CD8-positive, alpha-beta memory T cell (primary cell): Measurements from ENCODE around the gene NCS1. TPM values are rescaled to one million over a fixed set of nuclear protein-coding genes. Genes with fewer than 3 reads are reported as not detected.

Source experiments
- CTCF ChIA-PET: fragments of 350-600 bp; sonication (Branson Sonifier 250); formaldehyde crosslinking; loops from one replicate; lab custom pipeline; 2021; ENCODE audit warnings: antibody characterized with exemption; lab: Charles Lee
- POLR2A ChIA-PET: fragments of 350-600 bp; sonication (Branson Sonifier 250); formaldehyde crosslinking; loops from one replicate; lab custom pipeline; 2021; ENCODE audit warnings: antibody characterized with exemption; lab: Charles Lee
- DNase-seq, 5 donors: peaks; one replicate each; pipeline versions ENCODE4 v3.0.0 to v3.0.0-alpha.2; 2020 to 2022; ENCODE audit warnings: mixed read lengths in 1 of 5
- H3K27ac ChIP-seq: one replicate; pipeline ENCODE4 v1.7.0; 2013; ENCODE audit warnings: low read depth, mild to moderate bottlenecking, low read length, moderate library complexity
- H3K27me3 ChIP-seq: 2 replicates; pipeline ENCODE4 v1.7.0; 2013; ENCODE audit warnings: low read length, mild to moderate bottlenecking; ENCODE audit not compliant: insufficient read depth, poor library complexity, severe bottlenecking
- H3K36me3 ChIP-seq: 2 replicates; pipeline ENCODE4 v1.7.0; 2013; ENCODE audit warnings: mild to moderate bottlenecking, low read length, moderate library complexity; ENCODE audit not compliant: insufficient read depth
- H3K4me1 ChIP-seq: 2 replicates; pipeline ENCODE4 v1.7.0; 2013; ENCODE audit warnings: mild to moderate bottlenecking, low read length, moderate library complexity; ENCODE audit not compliant: insufficient read depth
- H3K4me3 ChIP-seq: 2 replicates; pipeline ENCODE4 v1.7.0; 2013; ENCODE audit warnings: mild to moderate bottlenecking, low read length
- H3K9me3 ChIP-seq: 2 replicates; pipeline ENCODE4 v1.7.0; 2013; ENCODE audit warnings: mild to moderate bottlenecking, low read length
- H3K27ac Mint-ChIP-seq, 8 donors: one replicate each; pipeline ENCODE4 v1.8.0; 2020 to 2021; ENCODE audit warnings: mixed read lengths in 8 of 8, mild to moderate bottlenecking in 6 of 8, inconsistent platforms in 3 of 8, moderate library complexity in 3 of 8
- H3K27me3 Mint-ChIP-seq, 2 donors: one replicate each; pipeline ENCODE4 v1.8.0; 2020 to 2021; ENCODE audit warnings: mixed read lengths in 2 of 2, mild to moderate bottlenecking in 1 of 2, moderate library complexity in 1 of 2
- H3K36me3 Mint-ChIP-seq, 3 donors: one replicate each; pipeline ENCODE4 v1.8.0; 2020 to 2021; ENCODE audit warnings: mixed read lengths in 3 of 3, inconsistent platforms in 1 of 3, mild to moderate bottlenecking in 1 of 3
- H3K4me1 Mint-ChIP-seq, 3 donors: one replicate each; pipeline ENCODE4 v1.8.0; 2020 to 2021; ENCODE audit warnings: mixed read lengths in 3 of 3, inconsistent platforms in 1 of 3, mild to moderate bottlenecking in 1 of 3
- H3K4me3 Mint-ChIP-seq, 7 donors: one replicate each; pipeline ENCODE4 v1.8.0; 2020 to 2021; ENCODE audit warnings: mixed read lengths in 7 of 7, mild to moderate bottlenecking in 6 of 7, moderate library complexity in 4 of 7, inconsistent platforms in 2 of 7
- H3K9me3 Mint-ChIP-seq, 5 donors: one replicate each; pipeline ENCODE4 v1.8.0; 2020 to 2022; ENCODE audit warnings: mixed read lengths in 5 of 5, mild to moderate bottlenecking in 3 of 5, moderate library complexity in 2 of 5, inconsistent platforms in 1 of 5
- polyA plus RNA-seq: library from polyadenylated mRNA; unstranded; fragments of 300-500 nt; fragmentation: Illumina TruSeq; gene quantifications from one replicate; pipeline ENCODE4 v1.2.3, GENCODE V29; 2021
- total RNA-seq, 2 experiments: library from RNA; stranded (reverse); gene quantifications; one replicate each; pipeline ENCODE4 v1.2.3, GENCODE V29; 2021

Gene NCS1
- total and polyA plus RNA-seq, 3 experiments from 2014 or later: 0.54 to 24.3 (median 23.6) TPM

DNA sequence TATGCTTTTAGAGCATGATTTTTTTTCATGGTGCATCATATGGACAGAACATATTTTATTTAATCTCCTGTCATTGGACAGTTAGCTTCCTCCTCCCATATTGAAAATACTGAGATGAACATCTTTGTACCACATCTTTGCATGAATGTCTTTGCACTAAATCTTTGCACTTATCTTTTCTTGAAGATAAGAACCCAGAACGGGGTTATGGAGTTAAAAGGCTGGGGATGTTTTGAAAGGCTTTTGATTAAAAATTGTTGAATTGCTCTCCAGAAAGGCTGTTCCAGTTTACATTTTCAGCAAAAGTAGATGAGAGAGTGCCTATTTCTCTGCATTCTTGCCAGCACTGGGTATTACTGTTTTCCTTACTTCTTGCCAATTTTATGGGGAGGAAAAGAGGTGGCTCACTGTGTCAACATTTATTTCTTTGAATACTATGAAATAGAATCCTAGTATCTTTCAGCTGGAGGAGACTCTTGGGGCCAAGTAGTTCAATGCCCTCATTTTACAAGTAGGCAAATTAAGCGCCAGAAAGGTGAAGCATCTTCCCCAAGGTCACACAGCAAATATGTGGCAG, 7.2 kb downstream of the NCS1 start:
- H3K4me3 Mint-ChIP-seq: no peak overlapping the region
- no peaks in the 10 kb centered on the region for H3K36me3 Mint-ChIP-seq
- H3K9me3 Mint-ChIP-seq: no peaks in the 10 kb centered on the region
- H3K4me3 ChIP-seq: no peak overlapping the region
- H3K36me3 ChIP-seq: no peaks in the 10 kb centered on the region
- H3K4me1 Mint-ChIP-seq: no peaks in the 10 kb centered on the region
- no peaks in the 10 kb centered on the region for H3K27me3 ChIP-seq
- CTCF ChIA-PET: no interaction called here
- no peak for DNase-seq
- no peaks in the 10 kb centered on the region for H3K9me3 ChIP-seq
- H3K27ac Mint-ChIP-seq: peak overlapping the region in 1 of 8 donors; percentile 36
- POLR2A ChIA-PET: no interaction called here
- H3K27me3 Mint-ChIP-seq: peaks cover 0 to 4% of the 10 kb centered on the region in 2 donors
- no peak overlapping the region for H3K27ac ChIP-seq
- H3K4me1 ChIP-seq: no peaks in the 10 kb centered on the region

DNA sequence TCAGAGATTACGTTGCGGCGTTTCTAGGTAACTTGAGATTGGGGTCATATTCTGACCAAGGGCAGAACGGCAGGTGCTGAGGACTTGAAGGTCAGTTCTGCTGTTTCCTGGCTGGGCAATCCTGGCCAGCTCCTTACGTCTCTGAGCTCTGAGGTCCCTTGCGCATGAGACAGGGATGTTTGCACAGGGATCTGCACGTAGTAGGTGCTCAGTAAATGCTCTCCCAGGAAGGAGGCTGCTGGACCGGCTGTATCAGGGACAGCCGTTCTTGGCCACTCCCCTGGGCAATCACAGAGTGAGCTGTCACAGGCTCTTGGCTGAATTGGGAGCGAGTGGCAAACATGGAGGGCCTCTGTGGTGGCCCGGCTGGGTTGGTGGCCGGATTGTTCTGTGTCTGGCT, 8.3 kb downstream of the NCS1 start:
- no peak overlapping the region for H3K4me3 ChIP-seq
- Mint-ChIP-seq H3K27me3 (no peaks in the 10 kb centered on the region), H3K4me3 (no peak overlapping the region), H3K27ac (no peak overlapping the region), H3K9me3 (no peaks in the 10 kb centered on the region), H3K36me3 (no peaks in the 10 kb centered on the region), H3K4me1 (no peaks in the 10 kb centered on the region)
- CTCF ChIA-PET: no interaction called here
- DNase-seq: no peak
- no peaks in the 10 kb centered on the region for H3K27me3 ChIP-seq
- no peaks in the 10 kb centered on the region for H3K36me3 ChIP-seq
- POLR2A ChIA-PET: no interaction called here
- no peak overlapping the region for H3K27ac ChIP-seq
- no peaks in the 10 kb centered on the region for H3K4me1 ChIP-seq
- no peaks in the 10 kb centered on the region for H3K9me3 ChIP-seq

DNA sequence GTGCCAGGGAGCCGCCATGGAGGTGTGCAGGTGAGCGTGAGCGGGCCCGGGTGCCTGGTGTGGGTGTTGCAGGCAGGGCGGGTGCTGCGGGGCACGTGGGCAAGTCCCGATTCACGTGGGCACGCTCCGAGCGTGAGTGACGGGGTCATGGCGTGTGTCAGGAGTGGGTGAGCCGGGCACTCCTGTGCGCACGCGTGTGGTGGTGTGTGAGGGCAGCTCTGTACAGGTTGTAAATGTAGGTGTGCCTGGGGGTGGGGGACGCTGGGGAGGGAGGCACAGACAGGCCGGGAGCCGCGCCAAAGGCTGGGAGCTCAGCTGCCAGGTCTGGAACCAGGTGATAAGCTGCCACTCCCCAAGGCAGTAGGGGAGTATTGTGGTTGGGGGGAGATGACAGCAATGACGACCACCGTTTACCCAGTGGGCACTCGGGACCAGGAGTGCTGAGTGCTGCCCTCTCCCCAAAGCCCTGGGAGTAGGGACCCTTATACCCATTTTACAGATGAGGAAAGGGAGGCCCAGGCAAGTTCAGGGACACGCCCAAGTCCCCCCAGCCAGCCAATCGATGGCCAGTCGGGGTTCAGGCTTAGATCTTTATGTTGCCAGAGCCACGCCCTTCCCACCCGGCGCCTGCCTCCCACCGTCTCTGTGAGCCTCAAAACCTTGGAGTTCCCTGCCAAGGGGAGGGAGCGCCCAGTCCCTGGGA, 9.6 kb downstream of the NCS1 start:
- no peaks in the 10 kb centered on the region for H3K4me1 Mint-ChIP-seq
- no peaks in the 10 kb centered on the region for H3K36me3 Mint-ChIP-seq
- no peaks in the 10 kb centered on the region for H3K9me3 Mint-ChIP-seq
- Histone ChIP-seq H3K36me3 (no peaks in the 10 kb centered on the region), H3K4me3 (no peak overlapping the region), H3K27me3 (no peaks in the 10 kb centered on the region), H3K9me3 (no peaks in the 10 kb centered on the region), H3K27ac (no peak overlapping the region), H3K4me1 (no peaks in the 10 kb centered on the region)
- POLR2A ChIA-PET: no interaction called here
- CTCF ChIA-PET: no interaction called here
- no peak for DNase-seq
- peaks cover 0 to 1% of the 10 kb centered on the region in 2 donors for H3K27me3 Mint-ChIP-seq
- peak overlapping the region in 1 of 8 donors; percentile 73 for H3K27ac Mint-ChIP-seq
- H3K4me3 Mint-ChIP-seq: no peak overlapping the region

DNA sequence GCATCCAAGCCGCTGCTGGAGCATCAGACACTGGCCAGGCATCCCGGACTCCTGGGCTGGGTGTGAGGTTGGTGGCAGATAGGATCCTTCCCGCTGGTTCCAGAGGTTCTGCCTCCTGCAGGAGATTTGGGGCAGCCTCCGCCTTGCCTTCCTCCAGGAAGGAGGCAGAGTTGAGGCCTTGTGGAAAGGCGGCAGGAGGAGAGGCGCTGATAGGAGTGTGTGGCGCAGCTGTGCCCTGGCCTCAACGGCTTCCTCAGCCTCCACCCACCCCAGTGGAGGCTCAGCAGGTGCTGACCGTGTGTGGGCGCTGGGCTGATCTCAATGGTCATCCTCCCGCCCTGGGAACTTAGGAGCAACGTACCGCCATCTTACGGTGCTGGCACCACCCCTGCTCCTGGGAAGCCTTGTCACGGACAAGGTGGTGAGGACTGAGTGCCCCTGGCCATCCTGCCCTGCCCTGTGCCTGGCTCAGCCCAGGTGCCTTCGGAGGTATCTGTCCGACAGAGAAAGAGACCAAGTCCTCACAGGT, 10.2 kb downstream of the NCS1 start:
- Mint-ChIP-seq H3K27ac (no peak overlapping the region), H3K9me3 (no peaks in the 10 kb centered on the region), H3K4me3 (no peak overlapping the region), H3K27me3 (peaks cover 0 to 1% of the 10 kb centered on the region in 2 donors), H3K36me3 (no peaks in the 10 kb centered on the region), H3K4me1 (no peaks in the 10 kb centered on the region)
- Histone ChIP-seq H3K36me3 (no peaks in the 10 kb centered on the region), H3K4me1 (no peaks in the 10 kb centered on the region), H3K9me3 (no peaks in the 10 kb centered on the region), H3K4me3 (no peak overlapping the region), H3K27ac (no peak overlapping the region), H3K27me3 (no peaks in the 10 kb centered on the region)
- ChIA-PET POLR2A (no interaction called here), CTCF (interaction anchor here (0.6 kb wide), 1 partner anchor 1739 kb away, joined by 3 read pairs; no protein-coding TSS in a partner anchor)
- no peak for DNase-seq

DNA sequence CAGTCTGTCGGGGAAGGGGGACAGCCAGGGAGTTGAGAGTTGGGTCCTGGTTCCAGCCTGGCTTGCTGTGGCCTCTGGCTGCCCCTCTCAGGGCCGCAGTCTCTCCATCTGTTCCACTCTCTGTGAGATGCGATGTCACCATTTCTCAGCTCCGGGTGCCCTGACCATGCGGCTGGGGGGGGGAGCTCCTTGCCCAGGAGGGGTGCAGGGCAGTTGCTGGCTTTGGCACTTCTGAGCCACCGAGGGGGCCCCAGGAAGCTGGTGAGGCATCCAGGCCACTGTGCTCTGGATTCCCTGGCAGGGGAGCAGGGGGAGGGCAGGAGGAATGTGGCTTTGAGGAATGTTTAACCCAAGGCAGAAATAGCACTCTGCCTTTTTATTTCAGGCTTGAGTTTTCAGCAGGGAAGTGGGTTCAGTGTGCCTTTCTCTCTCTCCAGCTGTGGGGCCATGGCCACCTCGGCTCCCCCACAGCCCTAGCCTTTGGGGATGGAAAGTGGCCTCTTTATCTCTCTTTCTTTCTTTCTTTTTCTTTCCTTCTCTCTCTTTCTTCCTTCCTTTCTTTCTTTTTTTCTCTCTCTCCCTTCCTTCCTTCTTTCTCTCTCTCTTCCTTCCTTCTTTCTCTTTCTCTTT, 11.0 kb downstream of the NCS1 start:
- H3K36me3 Mint-ChIP-seq: no peaks in the 10 kb centered on the region
- peaks cover 0 to 3% of the 10 kb centered on the region in 2 donors for H3K27me3 Mint-ChIP-seq
- Histone ChIP-seq H3K36me3 (no peaks in the 10 kb centered on the region), H3K27ac (no peak overlapping the region), H3K9me3 (no peaks in the 10 kb centered on the region), H3K27me3 (no peaks in the 10 kb centered on the region), H3K4me3 (no peak overlapping the region), H3K4me1 (no peaks in the 10 kb centered on the region)
- no peaks in the 10 kb centered on the region for H3K9me3 Mint-ChIP-seq
- CTCF ChIA-PET: interaction anchor here (0.6 to 1.1 kb wide), 2 partner anchors 9 to 1740 kb away, joined by 3 read pairs; no protein-coding TSS in a partner anchor
- H3K27ac Mint-ChIP-seq: peak overlapping the region in 1 of 8 donors; percentile 85
- POLR2A ChIA-PET: no interaction called here
- H3K4me3 Mint-ChIP-seq: no peak overlapping the region
- no peaks in the 10 kb centered on the region for H3K4me1 Mint-ChIP-seq
- no peak for DNase-seq

DNA sequence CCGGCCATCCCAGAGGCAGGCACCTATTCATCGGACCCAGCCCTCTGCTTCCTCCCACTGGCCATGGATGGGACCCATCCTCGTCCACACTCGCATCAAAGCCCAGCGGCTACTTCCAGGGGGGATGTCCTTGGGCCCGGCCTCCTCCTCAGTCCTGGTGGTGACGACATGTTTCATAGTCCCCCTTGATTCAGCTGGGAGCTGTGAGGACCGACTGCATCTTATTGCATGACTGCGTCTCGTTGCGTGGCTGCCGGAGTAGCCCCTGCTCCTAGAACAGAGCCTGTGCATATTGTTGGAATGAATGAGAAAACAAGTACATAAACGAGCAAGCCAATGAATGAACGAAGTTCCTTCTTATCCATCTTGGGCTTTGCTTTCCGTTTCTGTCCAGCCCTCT, 12.8 kb downstream of the NCS1 start:
- no peaks in the 10 kb centered on the region for H3K36me3 ChIP-seq
- no peaks in the 10 kb centered on the region for H3K4me1 ChIP-seq
- no peaks in the 10 kb centered on the region for H3K27me3 ChIP-seq
- H3K4me1 Mint-ChIP-seq: no peaks in the 10 kb centered on the region
- ChIA-PET POLR2A (no interaction called here), CTCF (interaction anchor here (1.2 kb wide), 1 partner anchor 57 kb away, joined by 5 read pairs; no protein-coding TSS in a partner anchor)
- no peak for DNase-seq
- H3K27ac Mint-ChIP-seq: peak overlapping the region in 1 of 8 donors; percentile 91
- H3K9me3 ChIP-seq: no peaks in the 10 kb centered on the region
- H3K27ac ChIP-seq: no peak overlapping the region
- no peaks in the 10 kb centered on the region for H3K9me3 Mint-ChIP-seq
- H3K36me3 Mint-ChIP-seq: no peaks in the 10 kb centered on the region
- no peak overlapping the region for H3K4me3 ChIP-seq
- H3K4me3 Mint-ChIP-seq: no peak overlapping the region
- H3K27me3 Mint-ChIP-seq: peaks cover 0 to 3% of the 10 kb centered on the region in 2 donors

DNA sequence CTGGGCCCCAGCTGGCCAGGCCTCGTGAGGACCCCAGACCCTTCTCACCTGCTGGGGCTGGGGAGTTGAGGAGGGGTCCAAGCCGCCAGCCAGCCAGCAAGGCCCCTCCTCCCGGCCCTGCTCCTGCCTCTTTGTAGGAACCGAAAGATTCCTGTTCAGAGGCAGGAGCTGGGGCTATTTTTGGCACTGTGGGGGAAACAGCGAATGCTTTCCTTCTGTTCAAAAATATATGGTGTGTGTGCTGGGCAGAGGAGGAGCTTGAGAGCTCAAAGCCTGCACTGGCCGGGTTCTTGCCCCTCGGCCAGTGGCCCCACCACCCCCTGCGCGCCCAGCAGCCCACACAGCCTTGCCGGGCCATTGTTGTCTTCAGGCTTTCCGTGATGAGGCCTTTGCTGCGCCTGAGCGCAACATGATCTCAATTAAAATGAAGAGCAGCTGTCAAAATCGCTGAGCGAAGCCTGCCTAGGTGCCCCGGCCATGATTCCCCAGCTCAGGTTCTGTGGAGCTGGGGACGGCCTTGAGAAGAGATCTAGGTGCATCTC, 13.4 kb downstream of the NCS1 start:
- CTCF ChIA-PET: interaction anchor here (1.2 kb wide), 1 partner anchor 57 kb away, joined by 5 read pairs; no protein-coding TSS in a partner anchor
- Mint-ChIP-seq H3K27me3 (peaks cover 0 to 3% of the 10 kb centered on the region in 2 donors), H3K36me3 (no peaks in the 10 kb centered on the region), H3K4me1 (no peaks in the 10 kb centered on the region), H3K4me3 (no peak overlapping the region), H3K27ac (peak overlapping the region in 1 of 8 donors; percentile 54), H3K9me3 (no peaks in the 10 kb centered on the region)
- POLR2A ChIA-PET: no interaction called here
- Histone ChIP-seq H3K4me3 (no peak overlapping the region), H3K9me3 (no peaks in the 10 kb centered on the region), H3K36me3 (no peaks in the 10 kb centered on the region), H3K4me1 (no peaks in the 10 kb centered on the region), H3K27me3 (no peaks in the 10 kb centered on the region), H3K27ac (no peak overlapping the region)
- DNase-seq: no peak
